ENCODE measurements around the gene MITF.

MITF gene

GRCh38 chr3:69729147-69729919 lies 9.9 kb upstream of the MITF start:
- no peak for DNase-seq

GRCh38 chr3:69731080-69731479 lies 8.2 kb upstream of the MITF start:
- no peak for DNase-seq

GRCh38 chr3:69735893-69736292 lies 3.4 kb upstream of the MITF start:
- DNase-seq, result no peak

GRCh38 chr3:69737392-69737791 lies 1.9 kb upstream of the MITF start:
- DNase-seq, result no peak

- DNase-seq, result no peak
Measured at GRCh38 chr3:69738315-69738714, 949 bp upstream of the MITF start.

- no peak for DNase-seq
Measured at GRCh38 chr3:69738859-69739203, 433 bp upstream of the MITF start.

- no peak for DNase-seq
Measured at GRCh38 chr3:69740103-69741021, 1.1 kb downstream of the MITF start.

GRCh38 chr3:69741032-69741767 lies 1.9 kb downstream of the MITF start:
- DNase-seq, result no peak

- DNase-seq, result no peak
Measured at GRCh38 chr3:69742391-69742790, 3.1 kb downstream of the MITF start.

- no peak for DNase-seq
Measured at GRCh38 chr3:69743975-69744906, 5.0 kb downstream of the MITF start.

- no peak for DNase-seq
Measured at GRCh38 chr3:69745505-69745904, 6.2 kb downstream of the MITF start.

- DNase-seq, result no peak
Measured at GRCh38 chr3:69746119-69746518, 6.9 kb downstream of the MITF start.

GRCh38 chr3:69747511-69748258 lies 8.4 kb downstream of the MITF start:
- no peak for DNase-seq

- DNase-seq, result no peak
Measured at GRCh38 chr3:69748503-69748902, 9.2 kb downstream of the MITF start.

GRCh38 chr3:69749461-69749860 lies 10.2 kb downstream of the MITF start:
- DNase-seq, result no peak

GRCh38 chr3:69750549-69750948 lies 11.3 kb downstream of the MITF start:
- DNase-seq, result no peak

GRCh38 chr3:69751074-69751476 lies 11.8 kb downstream of the MITF start:
- no peak for DNase-seq

GRCh38 chr3:69752241-69752640 lies 13.0 kb downstream of the MITF start:
- DNase-seq, result no peak

- DNase-seq, result no peak
Measured at GRCh38 chr3:69753179-69753775, 14.0 kb downstream of the MITF start.

- no peak for DNase-seq
Measured at GRCh38 chr3:69755795-69756194, 16.5 kb downstream of the MITF start.

Data from NCI-H2227 treated with DMSO at 0.1 percent for 48 hours (cell line).